Mammary epithelial cell (primary cell): Measurements from ENCODE around the gene SULT1A1.
"Not testable (repeated sequence)": the region's sequence is repeated elsewhere in the genome, so short reads cannot be mapped to it uniquely, and the experiment has no call there.

Source experiments
- CTCF ChIP-seq, 2 donors: IDR thresholded peaks in 1 of 2; conservative IDR thresholded peaks in 1 of 2; 2 replicates each; pipeline ENCODE4 v1.5.1; 2011 to 2012; ENCODE audit warnings: inconsistent platforms in 2 of 2, low read length in 2 of 2, mild to moderate bottlenecking in 2 of 2, control low read depth in 1 of 2, low read depth in 1 of 2; ENCODE audit not compliant: insufficient read depth in 1 of 2; ENCODE audit errors: extremely low read depth in 1 of 2
- EZH2 ChIP-seq: IDR thresholded peaks from 2 replicates; pipeline ENCODE4 v1.6.1; 2012; ENCODE audit warnings: low read length, inconsistent platforms, borderline replicate concordance

GRCh38 chr16:28608867-28609596 lies 812 bp downstream of the SULT1A1 start:
- not testable (repeated sequence) for TF ChIP-seq CTCF (conservative IDR thresholded peaks at IDR 0.05 in 1 of 2, IDR thresholded peaks at IDR 0.05 in 1 of 2; ENCODE audit: extremely low read depth in 1 of 2, insufficient read depth in 1 of 2, low read depth in 1 of 2, low read length in 2 of 2); EZH2
